ENCODE data around the gene GRK2. TPM values are rescaled to one million over a fixed set of nuclear protein-coding genes. Genes with fewer than 3 reads are reported as not detected.

The GRK2 gene
- polyA plus RNA-seq, 4 donors = 51.5 to 68.7 (median 53.0) TPM

- no peak for DNase-seq (ENCODE audit: low read depth in 4 of 4, low spot score in 2 of 4)
Observed at GRCh38 chr11:67280788-67281551, 14.7 kb downstream of the GRK2 start.

- DNase-seq (ENCODE audit: low read depth in 4 of 4, low spot score in 2 of 4) = no peak
Observed at GRCh38 chr11:67281552-67282150, 15.4 kb downstream of the GRK2 start.

GRCh38 chr11:67282155-67282875 is 16.0 kb downstream of the GRK2 start:
- DNase-seq (ENCODE audit: low read depth in 4 of 4, low spot score in 2 of 4) = no peak

- DNase-seq (ENCODE audit: low read depth in 4 of 4, low spot score in 2 of 4) = no peak
Observed at GRCh38 chr11:67282876-67283371, 16.7 kb downstream of the GRK2 start.

GRCh38 chr11:67283481-67283963 is 17.2 kb downstream of the GRK2 start:
- DNase-seq (ENCODE audit: low read depth in 4 of 4, low spot score in 2 of 4) = no peak

GRCh38 chr11:67284811-67285540 is 18.7 kb downstream of the GRK2 start:
- DNase-seq (ENCODE audit: low read depth in 4 of 4, low spot score in 2 of 4) = no peak

GRCh38 chr11:67285541-67286498 is 19.5 kb downstream of the GRK2 start:
- no peak for DNase-seq (ENCODE audit: low read depth in 4 of 4, low spot score in 2 of 4)

GRCh38 chr11:67286621-67287333 is 20.5 kb downstream of the GRK2 start:
- DNase-seq (ENCODE audit: low read depth in 4 of 4, low spot score in 2 of 4) = no peak

GRCh38 chr11:67287355-67288197 is 21.3 kb downstream of the GRK2 start:
- no peak for DNase-seq (ENCODE audit: low read depth in 4 of 4, low spot score in 2 of 4)

GRCh38 chr11:67288198-67288451 is 21.9 kb downstream of the GRK2 start:
- no peak for DNase-seq (ENCODE audit: low read depth in 4 of 4, low spot score in 2 of 4)

- DNase-seq (ENCODE audit: low read depth in 4 of 4, low spot score in 2 of 4) = peak in 2 of 4 donors; percentile 66 to 84
Observed at GRCh38 chr11:67288452-67289225, 22.4 kb downstream of the GRK2 start.

GRCh38 chr11:67289226-67289650 is 23.0 kb downstream of the GRK2 start, which contains the start of gene ANKRD13D:
TSS of gene ANKRD13D (plus strand) at chr11:67289303. CDS start at chr11:67289461, 158 bp downstream.
- no peak for DNase-seq (ENCODE audit: low read depth in 4 of 4, low spot score in 2 of 4)

GRCh38 chr11:67289651-67290479 is 23.6 kb downstream of the GRK2 start:
- DNase-seq (ENCODE audit: low read depth in 4 of 4, low spot score in 2 of 4) = no peak

- no peak for DNase-seq (ENCODE audit: low read depth in 4 of 4, low spot score in 2 of 4)
Observed at GRCh38 chr11:67290801-67291200, 24.5 kb downstream of the GRK2 start.

- no peak for DNase-seq (ENCODE audit: low read depth in 4 of 4, low spot score in 2 of 4)
Observed at GRCh38 chr11:67291481-67292381, 25.5 kb downstream of the GRK2 start.
